Adrenal gland (tissue), 12 donors: Measurements from ENCODE around the gene YIPF3. TPM values are rescaled to one million over a fixed set of nuclear protein-coding genes. Genes with fewer than 3 reads are reported as not detected.

ENCODE experiments used
- DNase-seq, 7 donors: peaks; one replicate each; pipeline ENCODE4 v3.0.0-alpha.2; 2019 to 2020
- H3K27ac ChIP-seq, 5 donors: fragments of 200-600 bp; sonication (generic) in 4 of 5; 1 replicate in 3 of 5; 2 replicates in 2 of 5; pipeline versions ENCODE4 v1.5.1 to v1.8.0; 2016 to 2020; ENCODE audit warnings: mild to moderate bottlenecking in 1 of 5
- H3K27me3 ChIP-seq: fragments of 200-600 bp; 2 replicates; pipeline ENCODE4 v1.8.0; 2021
- H3K36me3 ChIP-seq, 2 donors: fragments of 200-600 bp; replicated peaks in 1 of 2; 1 replicate in 1 of 2; 2 replicates in 1 of 2; pipeline versions ENCODE4 v1.5.1 to v1.8.0; 2018 to 2022
- H3K4me1 ChIP-seq, 2 donors: fragments of 200-600 bp; replicated peaks in 1 of 2; 1 replicate in 1 of 2; 2 replicates in 1 of 2; pipeline versions ENCODE4 v1.5.1 to v1.8.0; 2018 to 2021
- H3K4me3 ChIP-seq, 4 donors: fragments of 200-600 bp; sonication (generic) in 3 of 4; one replicate each; pipeline ENCODE4 v1.5.1; 2016 to 2018
- H3K9me3 ChIP-seq, 3 donors: fragments of 200-600 bp; sonication (generic) in 1 of 3; replicated peaks in 1 of 3; 1 replicate in 2 of 3; 2 replicates in 1 of 3; pipeline versions ENCODE4 v1.5.1 to v1.8.0; 2016 to 2021
- POLR2A ChIP-seq, 2 donors: fragments of 450-650 bp; IDR thresholded peaks; one replicate each; pipeline ENCODE4 v1.6.1; 2017; ENCODE audit warnings: antibody characterized with exemption in 2 of 2, mild to moderate bottlenecking in 2 of 2, moderate library complexity in 1 of 2
- WGBS, 4 donors: extraction: QIAGEN DNeasy Blood & Tissue Kit in 2 of 4; methylation state at CpG; one replicate each; pipeline versions ENCODE4 v1.1.5 to v1.1.7; 2013 to 2017; 5-methylcytosine and 5-hydroxymethylcytosine counted together
- intact Hi-C, 2 donors: fragments of 100-400 bp; cut with DNase I; formaldehyde crosslinking; loops; one replicate each; pipeline versions ENCODE4 v1.14.1 to v1.15.0; 2022 to 2023
- polyA plus RNA-seq, 3 donors: library from polyadenylated mRNA; stranded (reverse); fragments of 200-250 nt in 2 of 3; fragments of 350-450 nt in 1 of 3; fragmentation: Illumina TruSeq in 1 of 3; extraction: RNeasy Lipid Tissue Mini Kit (QIAGEN cat#74804) in 1 of 3; gene quantifications; one replicate each; pipeline ENCODE4 v1.2.3, GENCODE V29; 2013 to 2014
- total RNA-seq, 9 donors: library from RNA; depleted of rRNA in 4 of 9; stranded (reverse); fragments of >200 nt in 4 of 9; fragments of 120-200 nt in 1 of 9; fragmentation: NEBNext Ultra II Directional in 1 of 9; extraction: Animal tissue kit (Norgen Biotek cat#: 25700) in 1 of 9; gene quantifications; one replicate each; pipeline versions ENCODE4 v1.1.0 to v1.2.4, GENCODE V29; 2013 to 2023
- TF ChIP-seq, protein P1 (sequence below), 6 experiments: fragments of 450-650 bp in 4 of 6; fragments of 200-600 bp in 2 of 6; sonication (generic) in 1 of 6; IDR thresholded peaks; 1 replicate in 5 of 6; 2 replicates in 1 of 6; pipeline versions ENCODE4 v1.5.1 to v1.8.0; 2016 to 2021; ENCODE audit warnings: antibody characterized with exemption in 6 of 6, mild to moderate bottlenecking in 2 of 6, moderate library complexity in 1 of 6
- donor health status: healthy with polysubstance abuse.
- donor health status: Bipolar disorder and iron deficiency.
- donor health status: DM: yes; HTN: yes; CAD: no.
- donor health status: DM: no; HTN: no; CAD: no.
- donor health status: DM: no; HTN: no; CAD: no.
- donor health status: DM: yes; HTN: yes; CAD: no.

Gene YIPF3
- total and polyA plus RNA-seq, 12 donors, result 78.1 to 271 (median 148) TPM

GRCh38 chr6:43532201-43532600 lies 15.5 kb upstream of the YIPF3 start:
- Histone ChIP-seq H3K27me3 (no peaks in the 10 kb centered on the region), H3K4me3 (no peak overlapping the region), H3K27ac (no peak overlapping the region), H3K9me3 (no peaks in the 10 kb centered on the region), H3K4me1 (no peaks in the 10 kb centered on the region), H3K36me3 (peaks cover 0 to 54% of the 10 kb centered on the region in 2 donors)
- 82 to 100% (median 99%) methylated on average over 1 of the region's 1 CpG for WGBS, 4 donors
- intact Hi-C loops, result no loop called here
- DNase-seq, result no peak
- no peak for TF ChIP-seq POLR2A (IDR thresholded peaks at IDR 0.05)
- TF ChIP-seq, protein P1, sequence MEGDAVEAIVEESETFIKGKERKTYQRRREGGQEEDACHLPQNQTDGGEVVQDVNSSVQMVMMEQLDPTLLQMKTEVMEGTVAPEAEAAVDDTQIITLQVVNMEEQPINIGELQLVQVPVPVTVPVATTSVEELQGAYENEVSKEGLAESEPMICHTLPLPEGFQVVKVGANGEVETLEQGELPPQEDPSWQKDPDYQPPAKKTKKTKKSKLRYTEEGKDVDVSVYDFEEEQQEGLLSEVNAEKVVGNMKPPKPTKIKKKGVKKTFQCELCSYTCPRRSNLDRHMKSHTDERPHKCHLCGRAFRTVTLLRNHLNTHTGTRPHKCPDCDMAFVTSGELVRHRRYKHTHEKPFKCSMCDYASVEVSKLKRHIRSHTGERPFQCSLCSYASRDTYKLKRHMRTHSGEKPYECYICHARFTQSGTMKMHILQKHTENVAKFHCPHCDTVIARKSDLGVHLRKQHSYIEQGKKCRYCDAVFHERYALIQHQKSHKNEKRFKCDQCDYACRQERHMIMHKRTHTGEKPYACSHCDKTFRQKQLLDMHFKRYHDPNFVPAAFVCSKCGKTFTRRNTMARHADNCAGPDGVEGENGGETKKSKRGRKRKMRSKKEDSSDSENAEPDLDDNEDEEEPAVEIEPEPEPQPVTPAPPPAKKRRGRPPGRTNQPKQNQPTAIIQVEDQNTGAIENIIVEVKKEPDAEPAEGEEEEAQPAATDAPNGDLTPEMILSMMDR (IDR thresholded peaks at IDR 0.05), result no peak

- intact Hi-C loops, result loop anchor here in 1 of 2 donors (10.0 kb wide), 1 partner anchor 50 kb away; the partner anchor contains the start of genes POLH and XPO5
- Histone ChIP-seq H3K4me1 (no peaks in the 10 kb centered on the region), H3K36me3 (peaks cover 0 to 100% of the 10 kb centered on the region in 2 donors), H3K9me3 (no peaks in the 10 kb centered on the region), H3K27ac (no peak overlapping the region), H3K4me3 (no peak overlapping the region), H3K27me3 (no peaks in the 10 kb centered on the region)
- 81 to 96% (median 90%) methylated on average over 4 to 10 of the region's 10 CpGs for WGBS, 4 donors
- no peak for DNase-seq
- TF ChIP-seq, protein P1 (IDR thresholded peaks at IDR 0.05), result no peak
- TF ChIP-seq POLR2A (IDR thresholded peaks at IDR 0.05), result no peak
These were observed 7.8 kb upstream of the YIPF3 start for GRCh38 chr6:43524483-43524961.

GRCh38 chr6:43523284-43523683 lies 6.6 kb upstream of the YIPF3 start:
- WGBS, 4 donors, result 87 to 100% (median 93%) methylated on average over 1 to 3 of the region's 3 CpGs
- TF ChIP-seq, protein P1 (IDR thresholded peaks at IDR 0.05), result no peak
- TF ChIP-seq POLR2A (IDR thresholded peaks at IDR 0.05), result no peak
- H3K4me1 ChIP-seq, result peaks cover 1 to 7% of the 10 kb centered on the region in 2 donors
- H3K9me3 ChIP-seq, result no peaks in the 10 kb centered on the region
- H3K4me3 ChIP-seq, result no peak overlapping the region
- intact Hi-C loops, result loop anchor here in 1 of 2 donors (10.0 kb wide), 1 partner anchor 52 kb away; the partner anchor contains the start of genes POLH and XPO5
- no peak overlapping the region for H3K27ac ChIP-seq
- H3K27me3 ChIP-seq, result no peaks in the 10 kb centered on the region
- no peak for DNase-seq
- H3K36me3 ChIP-seq, result peaks cover 0 to 89% of the 10 kb centered on the region in 2 donors

DNA sequence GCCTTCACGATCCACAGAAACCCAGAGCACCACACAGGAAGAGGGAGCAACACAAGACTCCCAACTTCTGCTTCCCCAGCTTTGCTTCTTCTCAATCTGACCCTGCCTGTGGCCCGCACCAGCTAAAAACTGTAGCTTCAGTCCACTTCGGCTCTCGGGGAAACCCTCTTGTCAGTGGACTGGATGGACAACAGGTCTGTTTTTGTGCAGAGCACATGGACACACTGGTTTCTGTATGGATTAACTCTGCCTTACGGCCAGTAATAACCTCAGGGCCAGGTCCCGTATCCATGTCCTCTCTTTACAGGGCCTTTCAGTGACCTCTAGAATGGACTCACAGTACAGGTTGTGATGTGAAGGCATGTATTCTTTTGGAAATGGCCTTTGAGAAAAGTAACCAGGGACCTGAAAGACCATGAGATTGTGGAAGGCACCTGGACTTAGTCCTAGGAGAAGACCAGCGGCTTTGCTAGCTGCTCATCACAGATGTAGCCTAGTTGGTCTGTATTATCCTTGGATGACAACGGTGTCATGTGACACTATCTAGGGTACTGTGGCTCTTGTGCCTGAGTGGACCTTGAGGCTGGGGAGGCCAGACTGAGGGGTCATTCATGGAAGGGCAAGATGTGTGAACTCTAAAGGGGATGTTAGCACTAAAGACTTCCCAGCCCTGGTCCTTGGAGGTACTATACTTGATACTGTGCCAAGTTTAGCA lies 6.0 kb upstream of the YIPF3 start:
- intact Hi-C loops, result loop anchor here in 1 of 2 donors (10.0 kb wide), 1 partner anchor 52 kb away; the partner anchor contains the start of genes POLH and XPO5
- DNase-seq, result no peak
- Histone ChIP-seq H3K36me3 (peaks cover 0 to 84% of the 10 kb centered on the region in 2 donors), H3K4me3 (no peak overlapping the region), H3K9me3 (no peaks in the 10 kb centered on the region), H3K27ac (no peak overlapping the region), H3K4me1 (peaks cover 7 to 13% of the 10 kb centered on the region in 2 donors), H3K27me3 (no peaks in the 10 kb centered on the region)
- TF ChIP-seq, protein P1 (IDR thresholded peaks at IDR 0.05), result no peak
- TF ChIP-seq POLR2A (IDR thresholded peaks at IDR 0.05), result no peak
- 86 to 95% (median 88%) methylated on average over 6 to 8 of the region's 8 CpGs for WGBS, 4 donors
